GM11168 (cell line): ENCODE data around the gene EFS.

ENCODE experiments used
- in situ Hi-C: fragments of 300-500 bp; cut with MboI; formaldehyde crosslinking; loops from one replicate; pipeline ENCODE4 v1.12.0; 2022; ENCODE audit warnings: low sequenced_read_pairs; ENCODE audit not compliant: unreplicated experiment

EFS gene

DNA sequence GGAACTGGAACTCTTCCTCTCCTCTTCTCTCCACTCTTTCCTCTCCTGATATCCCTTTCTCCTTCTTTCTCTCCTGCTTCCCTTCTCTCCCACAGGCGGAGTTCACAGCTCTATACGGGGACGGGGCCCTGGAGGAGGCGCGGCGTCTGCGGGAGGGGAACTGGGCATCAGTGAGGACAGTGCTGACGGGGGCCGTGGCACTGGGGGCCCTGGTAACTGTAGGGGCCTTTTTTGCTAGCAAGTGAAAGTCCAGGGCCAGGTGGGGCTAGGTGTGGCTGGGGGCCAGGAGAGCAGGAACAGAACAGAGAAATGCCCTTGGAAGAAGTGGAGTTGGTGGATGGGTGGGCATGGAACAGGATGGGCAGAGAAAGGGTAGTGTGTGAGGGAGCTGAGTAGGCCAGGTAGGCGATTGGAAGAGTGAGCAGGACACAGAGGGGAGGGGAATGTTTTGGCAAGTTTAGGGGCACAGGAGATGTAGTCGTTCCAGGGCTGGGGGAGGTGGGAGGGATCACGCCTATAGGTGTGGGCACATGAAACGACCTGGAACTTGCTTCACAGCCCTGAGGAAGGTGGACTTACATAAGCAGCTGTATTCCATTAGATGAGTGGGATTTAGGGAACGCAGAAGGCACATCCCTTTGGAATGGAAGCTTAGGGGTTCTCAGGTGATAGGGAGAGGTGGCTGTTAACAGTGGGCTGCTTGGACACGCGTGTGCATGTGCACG, 56.1 kb downstream of the EFS start:
- in situ Hi-C loops, result no loop called here

DNA sequence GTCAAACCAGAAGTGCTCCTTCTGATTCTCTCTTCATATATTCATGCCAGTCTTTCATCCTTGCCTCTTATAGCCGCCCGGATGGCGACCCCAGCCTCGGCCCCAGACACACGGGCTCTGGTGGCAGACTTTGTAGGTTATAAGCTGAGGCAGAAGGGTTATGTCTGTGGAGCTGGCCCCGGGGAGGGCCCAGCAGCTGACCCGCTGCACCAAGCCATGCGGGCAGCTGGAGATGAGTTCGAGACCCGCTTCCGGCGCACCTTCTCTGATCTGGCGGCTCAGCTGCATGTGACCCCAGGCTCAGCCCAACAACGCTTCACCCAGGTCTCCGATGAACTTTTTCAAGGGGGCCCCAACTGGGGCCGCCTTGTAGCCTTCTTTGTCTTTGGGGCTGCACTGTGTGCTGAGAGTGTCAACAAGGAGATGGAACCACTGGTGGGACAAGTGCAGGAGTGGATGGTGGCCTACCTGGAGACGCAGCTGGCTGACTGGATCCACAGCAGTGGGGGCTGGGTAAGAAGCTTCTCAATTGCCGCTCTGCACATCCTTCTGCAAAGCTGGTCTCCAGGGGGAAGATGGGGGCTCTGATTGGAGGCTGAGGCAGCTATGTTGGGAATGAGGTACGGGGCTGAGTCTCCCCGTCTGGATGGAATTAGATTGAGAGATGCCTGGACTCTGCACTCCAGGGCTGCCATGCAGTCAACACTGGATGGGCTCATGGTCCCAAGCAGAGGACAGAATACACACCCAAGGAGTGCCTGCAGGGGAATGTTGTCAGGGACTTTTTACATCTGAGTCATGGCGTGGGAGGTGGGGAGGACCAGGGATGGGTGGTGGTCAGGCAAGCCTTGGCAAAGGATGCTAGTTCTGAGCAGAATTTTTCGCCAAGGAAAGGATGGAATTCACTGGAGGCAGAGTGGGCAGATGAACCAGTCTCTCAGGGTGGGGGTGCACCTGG, 57.0 kb downstream of the EFS start:
- in situ Hi-C loops, result no loop called here

DNA sequence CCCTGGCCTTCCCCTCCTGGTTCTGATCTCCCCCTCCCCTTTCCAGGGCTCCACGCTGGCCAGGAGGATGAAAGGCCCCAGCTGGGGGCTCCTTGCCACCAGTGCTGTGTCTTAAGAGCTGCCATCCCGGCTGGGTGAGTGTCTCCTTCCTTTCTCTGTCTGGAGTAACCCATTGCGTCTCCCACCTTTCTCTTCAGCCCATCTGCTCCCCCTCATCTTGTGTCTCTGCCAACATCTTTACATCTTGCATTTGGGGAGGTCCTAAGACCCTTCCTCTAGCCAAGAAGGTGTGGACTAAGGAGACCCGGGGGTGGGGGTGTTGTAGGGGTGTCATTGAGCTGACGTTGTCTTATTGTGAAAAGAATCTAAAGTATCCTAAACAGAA, 57.8 kb downstream of the EFS start:
- in situ Hi-C loops, result no loop called here

DNA sequence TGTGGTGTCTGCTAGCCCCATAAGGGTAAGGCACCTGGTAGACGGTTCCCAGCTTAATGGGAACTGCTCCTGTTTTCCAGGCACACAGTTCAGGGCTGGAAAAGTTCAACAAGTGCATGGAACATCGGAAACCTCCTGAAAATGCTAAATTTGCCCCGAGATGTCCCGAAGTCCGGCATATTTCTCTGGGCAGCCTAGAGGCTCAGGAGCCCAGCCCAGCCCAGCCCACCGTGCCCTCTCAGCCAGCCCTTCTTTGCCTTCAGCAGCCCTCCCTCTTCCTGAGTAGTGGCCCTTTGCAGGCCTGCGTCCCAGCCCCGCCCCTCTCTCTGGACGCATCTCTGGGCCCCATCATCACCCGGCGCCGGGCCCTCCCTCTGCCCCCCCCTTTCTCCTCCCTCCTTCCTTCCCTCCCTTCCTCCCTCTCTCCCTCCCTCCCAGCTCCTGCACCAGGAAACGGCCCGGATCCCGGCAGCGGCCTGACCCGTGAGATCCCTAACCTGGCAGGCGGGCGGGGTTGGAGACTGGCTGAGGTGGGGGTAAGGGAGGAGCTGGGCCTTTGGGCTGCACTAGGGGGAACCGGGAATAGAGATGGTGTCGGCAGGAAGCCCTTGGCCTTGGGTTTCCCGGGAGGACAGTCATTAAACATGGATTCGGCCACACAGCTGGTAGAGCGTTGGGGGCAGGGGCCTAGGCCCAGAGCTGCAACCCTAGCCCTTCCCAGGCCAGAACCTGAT, 58.4 kb downstream of the EFS start, which contains the start of gene BCL2L2:
Gene BCL2L2, plus strand, starts transcription at position 422 of the 734 bp plus-strand sequence. CDS start 935 bp downstream, outside the sequence.
- in situ Hi-C loops, result no loop called here
